HL-60 (cell line): ENCODE data around the gene GAK.

Source experiments
- POLR2AphosphoS5 ChIP-seq: IDR thresholded peaks from 2 replicates; pipeline ENCODE4 v1.6.1; 2012; ENCODE audit warnings: low read depth
- REST ChIP-seq: IDR thresholded peaks from 2 replicates; pipeline ENCODE4 v1.6.1; 2012; ENCODE audit warnings: low read depth; ENCODE audit not compliant: insufficient replicate concordance
- TF ChIP-seq, protein P1 (sequence below): IDR thresholded peaks from one replicate; pipeline ENCODE4 v1.5.1; 2011; ENCODE audit warnings: low read length, control low read depth, inconsistent platforms; ENCODE audit not compliant: insufficient read depth

DNA sequence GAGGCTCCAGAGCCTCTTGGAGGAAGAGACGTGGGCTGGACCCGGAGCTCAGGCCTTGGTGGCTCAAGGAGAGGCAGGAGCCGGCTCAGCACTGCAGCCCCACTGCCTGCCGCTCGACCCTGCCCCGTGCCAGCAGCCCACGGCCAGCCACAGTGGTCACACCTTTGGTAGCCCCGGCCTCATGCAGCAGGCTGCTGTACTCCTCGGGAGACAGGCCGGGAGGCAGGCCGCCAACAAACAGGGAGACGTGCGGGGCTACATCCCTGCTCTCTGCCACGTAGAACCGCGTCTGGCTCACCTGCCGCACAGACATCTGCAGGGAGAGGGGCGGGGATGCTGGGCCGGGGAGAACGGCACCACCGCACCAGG, 33.6 kb upstream of the GAK start:
- TF ChIP-seq, protein P1, sequence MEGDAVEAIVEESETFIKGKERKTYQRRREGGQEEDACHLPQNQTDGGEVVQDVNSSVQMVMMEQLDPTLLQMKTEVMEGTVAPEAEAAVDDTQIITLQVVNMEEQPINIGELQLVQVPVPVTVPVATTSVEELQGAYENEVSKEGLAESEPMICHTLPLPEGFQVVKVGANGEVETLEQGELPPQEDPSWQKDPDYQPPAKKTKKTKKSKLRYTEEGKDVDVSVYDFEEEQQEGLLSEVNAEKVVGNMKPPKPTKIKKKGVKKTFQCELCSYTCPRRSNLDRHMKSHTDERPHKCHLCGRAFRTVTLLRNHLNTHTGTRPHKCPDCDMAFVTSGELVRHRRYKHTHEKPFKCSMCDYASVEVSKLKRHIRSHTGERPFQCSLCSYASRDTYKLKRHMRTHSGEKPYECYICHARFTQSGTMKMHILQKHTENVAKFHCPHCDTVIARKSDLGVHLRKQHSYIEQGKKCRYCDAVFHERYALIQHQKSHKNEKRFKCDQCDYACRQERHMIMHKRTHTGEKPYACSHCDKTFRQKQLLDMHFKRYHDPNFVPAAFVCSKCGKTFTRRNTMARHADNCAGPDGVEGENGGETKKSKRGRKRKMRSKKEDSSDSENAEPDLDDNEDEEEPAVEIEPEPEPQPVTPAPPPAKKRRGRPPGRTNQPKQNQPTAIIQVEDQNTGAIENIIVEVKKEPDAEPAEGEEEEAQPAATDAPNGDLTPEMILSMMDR, result no peak
- TF ChIP-seq POLR2AphosphoS5 (no peak), REST (no peak)
